K562 (cell line): ENCODE data around the gene TTC39A. TPM values are rescaled to one million over a fixed set of nuclear protein-coding genes. Genes with fewer than 3 reads are reported as not detected.
A peak's percentile ranks its signal among the peaks of the same experiment; 100 is the strongest.

Source experiments
- ATAC-seq: fragments of 200-7000 bp; cut with Tn5 transposase; 3 replicates; pipeline ENCODE4 v1.9.1; 2020; ENCODE audit warnings: moderate library complexity
- BruUV-seq: library from RNA; stranded (reverse); fragments of 400-500 nt; replicated peaks from 2 replicates; lab custom pipeline; 2021; lab: Mats Ljungman, UMichigan
- CTCF ChIA-PET: fragments of 300-600 bp; formaldehyde crosslinking; extraction: SDS; loops from one replicate; lab custom pipeline; 2021; ENCODE audit warnings: low intra/inter-chr PET ratio; lab: Yijun Ruan, JAX
- POLR2A ChIA-PET: fragments of 300-600, 350-650 bp; sonication (Branson Sonifier 250); formaldehyde crosslinking; extraction: SDS; loops from one replicate; lab custom pipeline; 2021; ENCODE audit warnings: antibody characterized with exemption, inconsistent platforms; lab: Yijun Ruan, JAX
- DNase-seq, 4 experiments: peaks; one replicate each; pipeline versions ENCODE4 v3.0.0 to v3.0.0-alpha.2; 2011 to 2018; ENCODE audit warnings: low spot score in 3 of 4, mixed read lengths in 3 of 4; ENCODE audit errors: extremely low read depth in 1 of 4
- FAIRE-seq: peaks from 2 replicates; lab custom pipeline; 2011; peaks lifted over from hg19 to GRCh38; lab: Jason Lieb, UNC
- H2AFZ ChIP-seq: 2 replicates; pipeline ENCODE4 v1.6.0; 2011; ENCODE audit warnings: low read depth, low read length, control low read depth, inconsistent platforms
- H3K27ac ChIP-seq: fragments of 200-600 bp; 3 replicates; pipeline ENCODE4 v1.8.0; 2011; ENCODE audit warnings: low read depth, mild to moderate bottlenecking, control low read depth, inconsistent platforms, low read length, moderate library complexity, mixed read lengths; ENCODE audit errors: extremely low read depth
- H3K27me3 ChIP-seq, 2 experiments: fragments of 300-600 bp in 1 of 2; 2 replicates in 1 of 2; 3 replicates in 1 of 2; pipeline versions ENCODE4 v1.6.0 to v1.8.0; 2011; ENCODE audit warnings: inconsistent platforms in 2 of 2, low read length in 2 of 2, mild to moderate bottlenecking in 1 of 2, mixed read lengths in 1 of 2, moderate library complexity in 1 of 2; ENCODE audit not compliant: control insufficient read depth in 2 of 2, insufficient read depth in 2 of 2
- H3K36me3 ChIP-seq: fragments of 300-600 bp; 3 replicates; pipeline ENCODE4 v1.8.0; 2011; ENCODE audit warnings: mild to moderate bottlenecking, low read length, inconsistent platforms; ENCODE audit not compliant: control insufficient read depth, insufficient read depth
- H3K4me1 ChIP-seq, 2 experiments: fragments of 200-600 bp in 1 of 2; replicated peaks in 1 of 2; 2 replicates in 1 of 2; 3 replicates in 1 of 2; pipeline versions ENCODE4 v1.5.1 to v1.8.0; 2011; ENCODE audit warnings: inconsistent platforms in 2 of 2, low read length in 2 of 2, mild to moderate bottlenecking in 1 of 2, mixed read lengths in 1 of 2, moderate library complexity in 1 of 2; ENCODE audit not compliant: control insufficient read depth in 2 of 2, insufficient read depth in 2 of 2
- H3K4me2 ChIP-seq: 2 replicates; pipeline ENCODE4 v1.6.1; 2011; ENCODE audit warnings: low read length, control low read depth, inconsistent platforms, mixed read lengths; ENCODE audit not compliant: insufficient read depth
- H3K4me3 ChIP-seq: fragments of 200-600 bp; sonication (generic), shearing (Covaris generic); 2 replicates; pipeline ENCODE4 v1.5.1; 2016; ENCODE audit warnings: control low read depth, inconsistent platforms
- H3K79me2 ChIP-seq: fragments of 200-600 bp; 3 replicates; pipeline ENCODE4 v1.8.0; 2011; ENCODE audit warnings: low read length, inconsistent platforms; ENCODE audit not compliant: control insufficient read depth, insufficient read depth
- H3K9ac ChIP-seq, 2 experiments: 2 replicates each; pipeline versions ENCODE4 v1.6.0 to v1.6.1; 2011; ENCODE audit warnings: low read depth in 2 of 2, low read length in 2 of 2, control low read depth in 1 of 2, inconsistent platforms in 1 of 2, mild to moderate bottlenecking in 1 of 2, mixed read lengths in 1 of 2; ENCODE audit not compliant: insufficient read depth in 1 of 2
- H3K9me1 ChIP-seq: one replicate; pipeline ENCODE4 v1.6.0; 2011; ENCODE audit warnings: inconsistent platforms, mild to moderate bottlenecking, low read length, moderate library complexity; ENCODE audit not compliant: control insufficient read depth, insufficient read depth
- H3K9me3 ChIP-seq: replicated peaks from 2 replicates; pipeline ENCODE4 v1.5.1; 2011; ENCODE audit warnings: low read depth, low read length, inconsistent platforms; ENCODE audit not compliant: control insufficient read depth, insufficient read depth
- H4K20me1 ChIP-seq: replicated peaks from 2 replicates; pipeline ENCODE4 v1.6.1; 2011; ENCODE audit warnings: low read length, inconsistent platforms, mixed read lengths; ENCODE audit not compliant: control insufficient read depth, insufficient read depth
- BRCA1 ChIP-seq, 2 experiments: fragments of 450-650 bp in 1 of 2; sonication (generic) in 1 of 2; formaldehyde crosslinking in 1 of 2; IDR thresholded peaks; 2 replicates each; pipeline versions ENCODE4 v1.5.0 to v1.6.1; 2017 to 2020; ENCODE audit warnings: mild to moderate bottlenecking in 1 of 2, missing genetic modification reagents in 1 of 2
- EGR1 ChIP-seq: fragments of 450-650 bp; conservative IDR thresholded peaks from 2 replicates; pipeline ENCODE4 v1.6.1; 2017; ENCODE audit warnings: mild to moderate bottlenecking
- ESRRB ChIP-seq: fragments of 250-450 bp; sonication (Bioruptor Pico); IDR thresholded peaks from 2 replicates; pipeline ENCODE4 v1.5.0; 2020; ENCODE audit warnings: mild to moderate bottlenecking, moderate library complexity, borderline replicate concordance
- HES1 ChIP-seq: fragments of 450-650 bp; IDR thresholded peaks from 2 replicates; pipeline ENCODE4 v1.6.1; 2016; ENCODE audit warnings: low read depth, mild to moderate bottlenecking, moderate library complexity
- KLF13 ChIP-seq: fragments of 450-650 bp; IDR thresholded peaks from 2 replicates; pipeline ENCODE4 v1.6.1; 2016; ENCODE audit warnings: missing genetic modification characterization, low read depth, mild to moderate bottlenecking, missing compliant biosample characterization, moderate library complexity, borderline replicate concordance
- MAFG ChIP-seq: fragments of 450-650 bp; conservative IDR thresholded peaks from 2 replicates; pipeline ENCODE4 v1.6.1; 2016; ENCODE audit warnings: missing genetic modification characterization, missing compliant biosample characterization
- MEF2A ChIP-seq: IDR thresholded peaks from 2 replicates; pipeline ENCODE4 v1.6.1; 2011; ENCODE audit warnings: low read depth, mild to moderate bottlenecking, low read length, moderate library complexity; ENCODE audit not compliant: control insufficient read depth
- NCOA1 ChIP-seq: fragments of 450-650 bp; IDR thresholded peaks from 2 replicates; pipeline ENCODE4 v1.6.1; 2016; ENCODE audit warnings: low read depth
- SMAD3 ChIP-seq: fragments of 450-650 bp; formaldehyde crosslinking; conservative IDR thresholded peaks from 2 replicates; pipeline ENCODE4 v1.4.0; 2020; ENCODE audit warnings: mild to moderate bottlenecking
- SNRNP70 ChIP-seq: fragments of 200-400 bp; formaldehyde crosslinking; optimal IDR thresholded peaks from 2 replicates; pipeline ENCODE3; 2017; ENCODE audit warnings: low read depth, low read length
- ZNF184 ChIP-seq: sonication (generic); formaldehyde crosslinking; IDR thresholded peaks from 2 replicates; pipeline ENCODE4 v1.5.0; 2020; ENCODE audit warnings: missing genetic modification reagents
- ZNF280A ChIP-seq: fragments of 450-650 bp; IDR thresholded peaks from 2 replicates; pipeline ENCODE4 v1.6.1; 2018; ENCODE audit warnings: mild to moderate bottlenecking, low read depth; ENCODE audit not compliant: partially characterized antibody
- ZNF57 ChIP-seq: fragments of 450-650 bp; formaldehyde crosslinking; IDR thresholded peaks from 2 replicates; pipeline ENCODE4 v1.4.0; 2020; ENCODE audit warnings: mild to moderate bottlenecking, moderate library complexity
- WGBS: fragments of 100-300 bp; shearing (Covaris generic); methylation state at CpG from one replicate; pipeline ENCODE4 v1.1.6; 2016; ENCODE audit warnings: low coverage, mixed read lengths; ENCODE audit not compliant: insufficient coverage; ENCODE audit errors: missing lambda C conversion rate; 5-methylcytosine and 5-hydroxymethylcytosine counted together
- in situ Hi-C: fragments of 300-500 bp; cut with MboI; formaldehyde crosslinking; loops from 4 replicates; pipeline ENCODE4 v1.15.0; 2018; ENCODE audit warnings: inconsistent platforms, mixed read lengths
- intact Hi-C: fragments of 100-400 bp; cut with micrococcal nuclease; formaldehyde crosslinking; loops from 2 replicates; pipeline ENCODE4 v1.14.2; 2022
- polyA plus RNA-seq, 8 experiments: library from polyadenylated mRNA; depleted of rRNA in 4 of 8; stranded (reverse) in 5 of 8; unstranded in 3 of 8; fragments of >200 nt; fragmentation: Nextera tagmentation in 2 of 8; fragmentation: Illumina TruSeq in 1 of 8; extraction: Ambion mirVana in 2 of 8; extraction: Trizol in 1 of 8; gene quantifications; 2 replicates each; pipeline versions ENCODE4 v1.2.1 to v1.2.3, GENCODE V29; 2011 to 2014; ENCODE audit warnings: inconsistent platforms in 1 of 8, missing spikeins in 1 of 8
- total RNA-seq, 7 experiments: library from RNA; depleted of rRNA in 6 of 7; stranded (reverse); fragments of >200 nt in 6 of 7; fragmentation: Illumina TruSeq in 2 of 7; extraction: Trizol in 2 of 7; gene quantifications; 2 replicates each; pipeline versions ENCODE4 v1.2.1 to v1.2.3, GENCODE V29; 2011 to 2021; ENCODE audit warnings: low replicate concordance in 1 of 7
- TF ChIP-seq, protein P1 (sequence below): fragments of 250-450 bp; sonication (Bioruptor Pico); IDR thresholded peaks from 2 replicates; pipeline ENCODE4 v1.8.0; 2021; ENCODE audit warnings: moderate library complexity, mild to moderate bottlenecking, inconsistent platforms

Gene TTC39A
- total and polyA plus RNA-seq, 9 of the 15 experiments (the other 6 are each of a cell fraction or from before 2014, with no cell fraction given) = 0.18 to 0.82 (median 0.35) TPM

- Histone ChIP-seq H3K4me2 (peak overlapping the region; percentile 33; the same call in 1 of the 2 replicates), H3K9me1 (no peaks in the 10 kb centered on the region), H3K27me3 (no peaks in the 10 kb centered on the region), H4K20me1 (no peaks in the 10 kb centered on the region), H3K9ac (peak overlapping the region in 1 of 2 experiments; percentile 72; a peak in 2 of 4 replicates), H3K4me3 (no peak overlapping the region), H3K4me1 (peaks cover 35 to 41% of the 10 kb centered on the region in 2 experiments), H3K9me3 (no peaks in the 10 kb centered on the region), H3K27ac (no peak overlapping the region), H3K36me3 (no peaks in the 10 kb centered on the region), H2AFZ (peak overlapping the region; percentile 89), H3K79me2 (no peaks in the 10 kb centered on the region)
- DNase-seq (no peak), FAIRE-seq (no peak), ATAC-seq (peak; percentile 1; the same call in 1 of the 3 replicates)
- ChIA-PET CTCF (interaction anchor here (0.5 kb wide), 1 partner anchor 455 kb away, joined by 3 read pairs; no protein-coding TSS in a partner anchor), POLR2A (interaction anchor here (0.6 to 1.0 kb wide), 3 partner anchors 16 to 1019 kb away, joined by 3 to 5 read pairs (median 4); no protein-coding TSS in a partner anchor)
- no peak for TF ChIP-seq ZNF280A
- no peak for TF ChIP-seq SMAD3 (CRISPR knock-in tag)
- no peak for TF ChIP-seq MAFG (tag)
- no peak for TF ChIP-seq HES1
- TF ChIP-seq ZNF57 (CRISPR knock-in tag) = no peak
- TF ChIP-seq BRCA1 (IDR thresholded peaks at IDR 0.05) = no peak
- 0 out of 2 replicates have a peak, but pooled peaks have one; percentile 39 for TF ChIP-seq BRCA1 (CRISPR knock-in tag; IDR thresholded peaks at IDR 0.05)
- no peak for TF ChIP-seq MEF2A
- TF ChIP-seq ESRRB (CRISPR knock-in tag) = no peak
- TF ChIP-seq, protein P1, sequence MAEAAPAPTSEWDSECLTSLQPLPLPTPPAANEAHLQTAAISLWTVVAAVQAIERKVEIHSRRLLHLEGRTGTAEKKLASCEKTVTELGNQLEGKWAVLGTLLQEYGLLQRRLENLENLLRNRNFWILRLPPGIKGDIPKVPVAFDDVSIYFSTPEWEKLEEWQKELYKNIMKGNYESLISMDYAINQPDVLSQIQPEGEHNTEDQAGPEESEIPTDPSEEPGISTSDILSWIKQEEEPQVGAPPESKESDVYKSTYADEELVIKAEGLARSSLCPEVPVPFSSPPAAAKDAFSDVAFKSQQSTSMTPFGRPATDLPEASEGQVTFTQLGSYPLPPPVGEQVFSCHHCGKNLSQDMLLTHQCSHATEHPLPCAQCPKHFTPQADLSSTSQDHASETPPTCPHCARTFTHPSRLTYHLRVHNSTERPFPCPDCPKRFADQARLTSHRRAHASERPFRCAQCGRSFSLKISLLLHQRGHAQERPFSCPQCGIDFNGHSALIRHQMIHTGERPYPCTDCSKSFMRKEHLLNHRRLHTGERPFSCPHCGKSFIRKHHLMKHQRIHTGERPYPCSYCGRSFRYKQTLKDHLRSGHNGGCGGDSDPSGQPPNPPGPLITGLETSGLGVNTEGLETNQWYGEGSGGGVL (CRISPR knock-in tag) = no peak
- TF ChIP-seq KLF13 (tag) = no peak
- peak; percentile 64 for TF ChIP-seq EGR1
- TF ChIP-seq ZNF184 (CRISPR knock-in tag) = no peak
- no peak for TF ChIP-seq SNRNP70
- no peak for TF ChIP-seq NCOA1
- in situ Hi-C loops = no loop called here
- no TSS peak for BruUV-seq
- WGBS = 62% methylated on average over 7 of the region's 8 CpGs
- intact Hi-C loops = no loop called here
Measured at GRCh38 chr1:51326839-51327238, 3.5 kb downstream of the TTC39A start.
